GM18867 (cell line): ENCODE measurements around the gene CENPS.
"Not testable (repeated sequence)": the region's sequence is repeated elsewhere in the genome, so short reads cannot be mapped to it uniquely, and the experiment has no call there.

Source experiments
- ATAC-seq: cut with Tn5 transposase; IDR thresholded peaks from one replicate; pipeline ENCODE4 v1.9.1; 2021; ENCODE audit warnings: mild to moderate bottlenecking, moderate library complexity; ENCODE audit not compliant: unreplicated experiment

The CENPS gene

GRCh38 chr1:10430216-10431069, at the start of gene CENPS:
Gene CENPS (plus strand): TSS chr1:10430433. CDS start chr1:10430518, 85 bp downstream.
- peak; percentile 79 for ATAC-seq

GRCh38 chr1:10380594-10381275, 49.5 kb upstream of the CENPS start:
- no peak for ATAC-seq

GRCh38 chr1:10383630-10384029, 46.6 kb upstream of the CENPS start:
- no peak for ATAC-seq

- no peak for ATAC-seq
Measured at GRCh38 chr1:10384219-10384618, 46.0 kb upstream of the CENPS start.

GRCh38 chr1:10386761-10387676, 43.2 kb upstream of the CENPS start:
- ATAC-seq, result no peak

GRCh38 chr1:10387677-10388386, 42.4 kb upstream of the CENPS start:
- no peak for ATAC-seq

- no peak for ATAC-seq
Measured at GRCh38 chr1:10388387-10388715, 41.9 kb upstream of the CENPS start.

- no peak for ATAC-seq
Measured at GRCh38 chr1:10389271-10389973, 40.8 kb upstream of the CENPS start.

GRCh38 chr1:10396870-10397269, 33.4 kb upstream of the CENPS start:
- ATAC-seq, result no peak

GRCh38 chr1:10398278-10398733, 31.9 kb upstream of the CENPS start:
- no peak for ATAC-seq

- peak; percentile 92 for ATAC-seq
Measured at GRCh38 chr1:10398734-10399443, 31.3 kb upstream of the CENPS start, which contains the start of gene PGD. Gene PGD (plus strand): TSS chr1:10399064. CDS start chr1:10399118, 54 bp downstream.

GRCh38 chr1:10399444-10399941, 30.7 kb upstream of the CENPS start:
- no peak for ATAC-seq

- ATAC-seq, result no peak
Measured at GRCh38 chr1:10400013-10400412, 30.2 kb upstream of the CENPS start.

GRCh38 chr1:10401281-10401680, 29.0 kb upstream of the CENPS start:
- no peak for ATAC-seq

- ATAC-seq, result no peak
Measured at GRCh38 chr1:10402729-10403274, 27.4 kb upstream of the CENPS start.

GRCh38 chr1:10407201-10407600, 23.0 kb upstream of the CENPS start:
- ATAC-seq, result no peak

GRCh38 chr1:10415211-10415930, 14.9 kb upstream of the CENPS start:
- no peak for ATAC-seq

- not testable (repeated sequence) for ATAC-seq
Measured at GRCh38 chr1:10415967-10416366, 14.3 kb upstream of the CENPS start.
